ENCODE measurements around the gene ZDHHC14. TPM values are rescaled to one million over a fixed set of nuclear protein-coding genes. Genes with fewer than 3 reads are reported as not detected.
A peak's percentile ranks its signal among the peaks of the same experiment; 100 is the strongest.
"Not testable (repeated sequence)": the region's sequence is repeated elsewhere in the genome, so short reads cannot be mapped to it uniquely, and the experiment has no call there.

The ZDHHC14 gene
- total RNA-seq, 2 donors from 2014 or later = 13.0 to 19.1 TPM

DNA sequence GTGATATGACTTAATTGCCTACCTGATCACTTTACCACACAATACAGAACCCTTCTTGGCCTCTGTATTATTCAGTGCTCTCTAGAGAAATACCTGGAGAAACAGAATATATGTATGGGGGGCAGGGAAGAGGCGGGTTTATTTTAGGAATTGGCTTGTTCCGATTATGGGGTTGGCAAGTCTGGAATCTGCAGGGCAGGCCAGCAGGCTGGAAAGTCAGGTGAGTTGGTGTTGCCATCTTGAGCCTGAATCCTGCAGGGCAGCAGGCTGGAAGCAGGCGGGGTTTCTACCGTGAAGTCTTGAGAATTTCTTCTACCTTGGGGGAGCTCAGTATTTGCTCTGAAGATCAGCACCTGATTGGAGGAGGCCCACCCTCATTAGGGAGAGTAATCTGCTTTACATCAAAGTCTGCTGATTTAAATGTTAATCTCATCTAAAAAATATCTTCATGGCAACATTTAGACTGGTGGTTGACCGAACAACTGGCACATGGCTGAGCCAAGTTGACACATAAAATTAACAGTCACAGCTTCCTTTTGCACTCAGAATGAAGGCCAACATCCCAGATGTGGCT lies 193.9 kb downstream of the ZDHHC14 start:
- no peaks in the 10 kb centered on the region for H3K27me3 ChIP-seq
- peaks cover 0 to 6% of the 10 kb centered on the region in 2 donors for H3K4me1 ChIP-seq
- H3K4me3 ChIP-seq = no peak overlapping the region
- no peaks in the 10 kb centered on the region for H3K9me3 ChIP-seq
- DNase-seq (ENCODE audit: low spot score) = no peak
- TF ChIP-seq, protein P1, sequence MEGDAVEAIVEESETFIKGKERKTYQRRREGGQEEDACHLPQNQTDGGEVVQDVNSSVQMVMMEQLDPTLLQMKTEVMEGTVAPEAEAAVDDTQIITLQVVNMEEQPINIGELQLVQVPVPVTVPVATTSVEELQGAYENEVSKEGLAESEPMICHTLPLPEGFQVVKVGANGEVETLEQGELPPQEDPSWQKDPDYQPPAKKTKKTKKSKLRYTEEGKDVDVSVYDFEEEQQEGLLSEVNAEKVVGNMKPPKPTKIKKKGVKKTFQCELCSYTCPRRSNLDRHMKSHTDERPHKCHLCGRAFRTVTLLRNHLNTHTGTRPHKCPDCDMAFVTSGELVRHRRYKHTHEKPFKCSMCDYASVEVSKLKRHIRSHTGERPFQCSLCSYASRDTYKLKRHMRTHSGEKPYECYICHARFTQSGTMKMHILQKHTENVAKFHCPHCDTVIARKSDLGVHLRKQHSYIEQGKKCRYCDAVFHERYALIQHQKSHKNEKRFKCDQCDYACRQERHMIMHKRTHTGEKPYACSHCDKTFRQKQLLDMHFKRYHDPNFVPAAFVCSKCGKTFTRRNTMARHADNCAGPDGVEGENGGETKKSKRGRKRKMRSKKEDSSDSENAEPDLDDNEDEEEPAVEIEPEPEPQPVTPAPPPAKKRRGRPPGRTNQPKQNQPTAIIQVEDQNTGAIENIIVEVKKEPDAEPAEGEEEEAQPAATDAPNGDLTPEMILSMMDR (IDR thresholded peaks at IDR 0.05) = peak in 1 of 2 donors; percentile 10
- no peaks in the 10 kb centered on the region for H3K36me3 ChIP-seq
- no peak overlapping the region for H3K27ac ChIP-seq

DNA sequence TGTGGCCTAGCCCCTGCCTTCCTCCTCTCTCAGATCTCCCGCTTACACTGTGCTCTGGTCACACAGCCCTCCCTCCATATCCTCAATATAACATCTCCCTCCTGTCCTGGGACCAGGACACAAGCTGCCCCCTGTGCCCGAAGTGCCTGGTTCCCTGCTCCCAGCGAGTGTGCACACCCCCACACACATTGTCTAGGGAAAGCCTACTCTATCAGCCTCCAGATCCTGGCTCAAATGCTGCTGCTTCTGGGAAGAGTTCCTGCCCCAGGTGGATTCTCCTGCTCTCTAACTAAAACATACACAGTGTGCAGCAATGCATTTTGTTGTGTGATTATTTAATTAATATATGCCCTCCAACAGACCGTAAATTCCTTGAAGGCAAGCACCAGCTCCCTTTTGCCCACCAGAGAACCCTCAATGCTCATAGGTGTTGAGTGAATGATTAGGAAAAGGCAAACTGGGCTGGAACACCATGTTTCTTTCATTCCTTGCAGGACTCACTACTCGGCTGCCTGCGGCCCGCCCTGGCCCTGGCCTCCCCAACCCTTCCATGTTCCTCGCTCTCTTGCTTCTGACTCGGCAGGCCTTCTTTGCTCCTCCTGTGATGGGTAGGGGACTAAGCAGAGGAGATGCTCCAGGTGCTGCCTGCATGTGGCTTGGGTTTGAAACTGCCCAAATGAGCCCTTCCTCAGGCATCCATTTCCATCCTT lies 194.6 kb downstream of the ZDHHC14 start:
- Histone ChIP-seq H3K4me3 (no peak overlapping the region), H3K27ac (no peak overlapping the region), H3K9me3 (no peaks in the 10 kb centered on the region), H3K27me3 (no peaks in the 10 kb centered on the region), H3K36me3 (no peaks in the 10 kb centered on the region), H3K4me1 (peaks cover 0 to 12% of the 10 kb centered on the region in 2 donors)
- TF ChIP-seq, protein P1 (IDR thresholded peaks at IDR 0.05) = no peak
- DNase-seq (ENCODE audit: low spot score) = no peak

DNA sequence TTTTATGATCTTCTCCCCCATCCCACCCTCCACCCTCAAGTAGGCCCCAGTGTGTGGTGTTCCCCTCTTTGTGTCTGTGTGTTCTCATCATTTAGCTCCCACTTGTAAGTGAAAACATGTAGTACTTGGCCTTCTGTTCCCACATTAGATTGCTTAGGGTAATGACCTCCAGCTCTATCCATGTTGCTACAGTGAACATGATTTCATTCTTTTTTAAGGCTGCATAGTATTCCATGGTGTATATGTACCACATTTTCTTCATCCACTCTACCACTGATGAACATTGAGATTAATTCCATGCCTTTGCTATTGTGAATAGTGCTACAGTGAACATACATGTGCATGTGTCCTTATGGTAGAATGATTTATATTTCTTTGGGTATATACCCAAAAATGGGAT lies 196.0 kb downstream of the ZDHHC14 start:
- DNase-seq (ENCODE audit: low spot score); H3K4me3 ChIP-seq; H3K27ac ChIP-seq; H3K9me3 ChIP-seq; H3K27me3 ChIP-seq; H3K36me3 ChIP-seq: not testable (repeated sequence)
- H3K4me1 ChIP-seq = peaks cover 0 to 12% of the 10 kb centered on the region in 2 donors

DNA sequence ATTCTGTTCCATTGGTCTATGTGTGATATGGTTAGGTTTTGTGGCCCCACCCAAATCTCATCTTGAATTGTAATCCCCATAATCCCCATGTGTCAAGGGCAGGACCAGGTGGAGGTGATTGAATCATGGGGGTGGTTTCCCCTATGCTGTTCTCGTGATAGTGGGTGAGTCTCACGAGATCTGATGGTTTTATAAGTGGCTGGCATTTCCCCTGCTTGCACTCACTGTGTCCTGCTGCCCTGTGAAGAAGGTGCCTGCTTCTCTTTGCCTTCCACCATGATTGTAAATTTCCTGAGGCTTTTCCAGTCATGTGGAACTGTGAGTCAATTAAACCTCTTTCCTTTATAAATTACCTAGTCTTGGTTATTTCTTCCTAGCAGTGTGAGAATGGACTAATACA lies 197.5 kb downstream of the ZDHHC14 start:
- not testable (repeated sequence) for H3K36me3 ChIP-seq; H3K9me3 ChIP-seq; H3K27ac ChIP-seq; H3K4me3 ChIP-seq; H3K27me3 ChIP-seq; DNase-seq (ENCODE audit: low spot score)
- H3K4me1 ChIP-seq = peaks cover 0 to 12% of the 10 kb centered on the region in 2 donors

DNA sequence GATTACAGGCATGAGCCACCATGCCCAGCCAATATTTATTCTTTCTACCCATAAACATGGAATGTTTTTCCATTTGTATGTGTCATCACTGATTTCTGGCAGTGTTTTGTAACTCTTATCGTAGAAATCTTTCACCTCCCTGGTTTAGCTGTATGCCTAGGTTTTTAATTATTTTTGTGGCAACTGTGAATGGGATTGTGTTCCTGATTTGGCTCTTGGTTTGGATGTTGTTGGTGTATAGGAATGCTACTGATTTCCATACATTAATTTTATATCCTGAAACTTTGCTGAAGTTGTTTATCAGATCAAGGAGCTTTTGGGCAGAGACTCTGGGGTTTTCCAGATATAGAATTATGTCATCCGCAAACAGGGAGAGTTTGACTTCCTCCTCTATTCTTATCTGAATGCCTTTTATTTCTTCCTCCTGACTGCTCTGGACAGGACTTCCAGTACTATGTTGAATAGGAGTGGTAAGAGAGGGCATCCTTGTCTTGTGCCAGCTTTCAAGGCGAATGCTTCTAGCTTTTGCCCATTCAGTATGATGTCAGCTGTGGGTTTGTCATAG lies 198.6 kb downstream of the ZDHHC14 start:
- peaks cover 0 to 12% of the 10 kb centered on the region in 2 donors for H3K4me1 ChIP-seq
- TF ChIP-seq, protein P1 (IDR thresholded peaks at IDR 0.05) = no peak
- H3K4me3 ChIP-seq = no peak overlapping the region
- no peaks in the 10 kb centered on the region for H3K9me3 ChIP-seq
- no peaks in the 10 kb centered on the region for H3K27me3 ChIP-seq
- no peaks in the 10 kb centered on the region for H3K36me3 ChIP-seq
- DNase-seq (ENCODE audit: low spot score) = no peak
- no peak overlapping the region for H3K27ac ChIP-seq

DNA sequence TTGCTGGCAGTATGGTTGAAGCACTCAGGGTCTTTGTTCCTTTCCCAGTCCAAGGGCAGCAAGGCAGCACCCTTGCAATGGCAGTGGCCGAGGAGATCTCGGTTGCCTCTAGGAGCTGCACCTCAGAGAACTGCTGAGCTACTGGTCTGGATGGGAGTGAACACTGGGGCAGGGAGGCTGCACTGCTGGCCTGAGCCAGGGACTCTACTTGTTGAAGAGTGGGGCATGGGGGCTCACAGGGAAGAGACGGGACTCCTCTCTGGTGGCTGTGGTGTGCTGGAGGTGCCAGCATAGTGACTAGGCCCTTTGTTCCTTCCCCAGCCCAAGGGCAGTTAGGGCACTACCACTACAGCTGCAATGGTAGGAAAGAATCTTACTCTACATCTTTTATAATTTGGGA lies 203.0 kb downstream of the ZDHHC14 start:
- no peak overlapping the region for H3K27ac ChIP-seq
- peaks cover 0 to 12% of the 10 kb centered on the region in 2 donors for H3K4me1 ChIP-seq
- no peaks in the 10 kb centered on the region for H3K27me3 ChIP-seq
- no peaks in the 10 kb centered on the region for H3K36me3 ChIP-seq
- no peaks in the 10 kb centered on the region for H3K9me3 ChIP-seq
- DNase-seq (ENCODE audit: low spot score) = no peak
- TF ChIP-seq, protein P1 (IDR thresholded peaks at IDR 0.05) = no peak
- H3K4me3 ChIP-seq = no peak overlapping the region
